HEK293 (cell line): ENCODE results near the gene DEDD2.

Experiments
- CTCF ChIA-PET: fragments of 350-600 bp; formaldehyde crosslinking; extraction: SDS; loops from one replicate; lab custom pipeline; 2021; ENCODE audit warnings: antibody characterized with exemption; lab: Yijun Ruan, JAX
- POLR2A ChIA-PET: fragments of 300-600 bp; formaldehyde crosslinking; extraction: SDS; loops from one replicate; lab custom pipeline; 2020; ENCODE audit warnings: antibody characterized with exemption, inconsistent platforms; lab: Yijun Ruan, JAX
- H3K27ac ChIP-seq: fragments of 200-500 bp; sonication (Bioruptor generic); 2 replicates; pipeline ENCODE4 v1.5.1; 2014; ENCODE audit warnings: low read depth, low read length, control low read depth, inconsistent platforms; ENCODE audit errors: extremely low read depth
- H3K36me3 ChIP-seq, 2 experiments: fragments of 200-500 bp in 1 of 2; sonication (Bioruptor generic) in 1 of 2; 1 replicate in 1 of 2; 2 replicates in 1 of 2; pipeline ENCODE4 v1.5.1; 2014 to 2017; ENCODE audit warnings: inconsistent platforms in 2 of 2, low read length in 2 of 2; ENCODE audit not compliant: control insufficient read depth in 2 of 2, insufficient read depth in 1 of 2
- H3K4me1 ChIP-seq: fragments of 200-500 bp; sonication (Bioruptor generic); 2 replicates; pipeline ENCODE4 v1.5.1; 2014; ENCODE audit warnings: mild to moderate bottlenecking, low read length, inconsistent platforms; ENCODE audit not compliant: control insufficient read depth, insufficient read depth
- H3K4me3 ChIP-seq: 2 replicates; pipeline ENCODE4 v1.5.1; 2011; ENCODE audit warnings: low read depth, mild to moderate bottlenecking, control low read depth, low read length, moderate library complexity
- H3K9me3 ChIP-seq: fragments of 200-500 bp; sonication (Bioruptor generic); 2 replicates; pipeline ENCODE4 v1.5.1; 2014; ENCODE audit warnings: low read depth, low read length, inconsistent platforms; ENCODE audit not compliant: control insufficient read depth, insufficient read depth
- GLIS2 ChIP-seq: fragments of 450-650 bp; formaldehyde crosslinking; IDR thresholded peaks from 2 replicates; pipeline ENCODE4 v1.5.1; 2016; ENCODE audit warnings: missing biosample characterization, missing genetic modification characterization
- KLF1 ChIP-seq: fragments of 450-650 bp; formaldehyde crosslinking; IDR thresholded peaks from 2 replicates; pipeline ENCODE4 v1.5.1; 2016; ENCODE audit warnings: missing biosample characterization, missing genetic modification characterization
- KLF10 ChIP-seq: fragments of 450-650 bp; IDR thresholded peaks from 2 replicates; pipeline ENCODE4 v1.5.1; 2018; ENCODE audit warnings: missing biosample characterization, mild to moderate bottlenecking, missing genetic modification characterization
- KLF16 ChIP-seq: fragments of 450-650 bp; formaldehyde crosslinking; IDR thresholded peaks from 2 replicates; pipeline ENCODE4 v1.5.1; 2017; ENCODE audit warnings: missing biosample characterization, missing genetic modification characterization
- KLF7 ChIP-seq: fragments of 450-650 bp; formaldehyde crosslinking; IDR thresholded peaks from 2 replicates; pipeline ENCODE4 v1.5.1; 2016; ENCODE audit warnings: missing biosample characterization, missing genetic modification characterization, borderline replicate concordance
- PRDM1 ChIP-seq: fragments of 450-650 bp; formaldehyde crosslinking; IDR thresholded peaks from 2 replicates; pipeline ENCODE4; 2016; ENCODE audit warnings: missing biosample characterization, missing genetic modification characterization
- ZBTB20 ChIP-seq: fragments of 450-650 bp; formaldehyde crosslinking; IDR thresholded peaks from 2 replicates; pipeline ENCODE4 v1.5.1; 2016; ENCODE audit warnings: missing biosample characterization, missing genetic modification characterization
- ZBTB7A ChIP-seq: fragments of 450-650 bp; formaldehyde crosslinking; IDR thresholded peaks from 2 replicates; pipeline ENCODE4 v1.5.1; 2016; ENCODE audit warnings: low read depth, missing biosample characterization, missing genetic modification characterization
- ZBTB8A ChIP-seq: fragments of 450-650 bp; formaldehyde crosslinking; IDR thresholded peaks from 2 replicates; pipeline ENCODE4 v1.5.1; 2016; ENCODE audit warnings: missing biosample characterization, missing genetic modification characterization
- ZNF140 ChIP-seq: fragments of 450-650 bp; formaldehyde crosslinking; IDR thresholded peaks from 2 replicates; pipeline ENCODE4 v1.5.1; 2016; ENCODE audit warnings: missing biosample characterization, missing genetic modification characterization
- ZNF16 ChIP-seq: fragments of 450-650 bp; formaldehyde crosslinking; IDR thresholded peaks from 2 replicates; pipeline ENCODE4 v1.5.1; 2016; ENCODE audit warnings: low read depth, missing biosample characterization, missing genetic modification characterization
- ZNF239 ChIP-seq: fragments of 450-650 bp; formaldehyde crosslinking; IDR thresholded peaks from 2 replicates; pipeline ENCODE4 v1.5.1; 2016; ENCODE audit warnings: missing biosample characterization, missing genetic modification characterization
- ZNF391 ChIP-seq: fragments of 450-650 bp; formaldehyde crosslinking; IDR thresholded peaks from 2 replicates; pipeline ENCODE4 v1.5.1; 2016; ENCODE audit warnings: low read depth, missing biosample characterization, missing genetic modification characterization, borderline replicate concordance
- ZNF426 ChIP-seq: fragments of 450-650 bp; formaldehyde crosslinking; IDR thresholded peaks from 2 replicates; pipeline ENCODE4 v1.5.1; 2017; ENCODE audit warnings: missing biosample characterization, missing genetic modification characterization, mild to moderate bottlenecking, inconsistent platforms, moderate library complexity
- ZNF501 ChIP-seq: fragments of 450-650 bp; formaldehyde crosslinking; IDR thresholded peaks from 2 replicates; pipeline ENCODE4 v1.5.1; 2016; ENCODE audit warnings: missing biosample characterization, missing genetic modification characterization
- ZNF514 ChIP-seq: fragments of 450-650 bp; formaldehyde crosslinking; IDR thresholded peaks from 2 replicates; pipeline ENCODE4 v1.5.1; 2016; ENCODE audit warnings: missing biosample characterization, missing genetic modification characterization
- ZNF561 ChIP-seq: fragments of 450-650 bp; IDR thresholded peaks from 2 replicates; pipeline ENCODE4 v1.5.1; 2018; ENCODE audit warnings: missing biosample characterization, missing genetic modification characterization, borderline replicate concordance
- ZNF629 ChIP-seq: fragments of 450-650 bp; formaldehyde crosslinking; IDR thresholded peaks from 2 replicates; pipeline ENCODE4 v1.5.1; 2017; ENCODE audit warnings: missing biosample characterization, missing genetic modification characterization
- ZNF843 ChIP-seq: fragments of 450-650 bp; formaldehyde crosslinking; IDR thresholded peaks from 2 replicates; pipeline ENCODE4 v1.5.1; 2016; ENCODE audit warnings: missing biosample characterization, missing genetic modification characterization
- TF ChIP-seq, protein P1 (sequence below): fragments of 450-650 bp; formaldehyde crosslinking; IDR thresholded peaks from 2 replicates; pipeline ENCODE4 v1.5.1; 2017; ENCODE audit warnings: missing biosample characterization, missing genetic modification characterization
- TF ChIP-seq, protein P2 (sequence below): fragments of 450-650 bp; IDR thresholded peaks from 2 replicates; pipeline ENCODE4 v1.5.1; 2018; ENCODE audit warnings: missing biosample characterization, missing genetic modification characterization
- TF ChIP-seq, protein P3 (sequence below): fragments of 450-650 bp; formaldehyde crosslinking; IDR thresholded peaks from 2 replicates; pipeline ENCODE4 v1.5.1; 2016; ENCODE audit warnings: missing biosample characterization, missing genetic modification characterization
- TF ChIP-seq, protein P4 (sequence below): fragments of 450-650 bp; formaldehyde crosslinking; IDR thresholded peaks from 2 replicates; pipeline ENCODE4 v1.5.1; 2016; ENCODE audit warnings: missing biosample characterization, missing genetic modification characterization, borderline replicate concordance

The DEDD2 gene

DNA sequence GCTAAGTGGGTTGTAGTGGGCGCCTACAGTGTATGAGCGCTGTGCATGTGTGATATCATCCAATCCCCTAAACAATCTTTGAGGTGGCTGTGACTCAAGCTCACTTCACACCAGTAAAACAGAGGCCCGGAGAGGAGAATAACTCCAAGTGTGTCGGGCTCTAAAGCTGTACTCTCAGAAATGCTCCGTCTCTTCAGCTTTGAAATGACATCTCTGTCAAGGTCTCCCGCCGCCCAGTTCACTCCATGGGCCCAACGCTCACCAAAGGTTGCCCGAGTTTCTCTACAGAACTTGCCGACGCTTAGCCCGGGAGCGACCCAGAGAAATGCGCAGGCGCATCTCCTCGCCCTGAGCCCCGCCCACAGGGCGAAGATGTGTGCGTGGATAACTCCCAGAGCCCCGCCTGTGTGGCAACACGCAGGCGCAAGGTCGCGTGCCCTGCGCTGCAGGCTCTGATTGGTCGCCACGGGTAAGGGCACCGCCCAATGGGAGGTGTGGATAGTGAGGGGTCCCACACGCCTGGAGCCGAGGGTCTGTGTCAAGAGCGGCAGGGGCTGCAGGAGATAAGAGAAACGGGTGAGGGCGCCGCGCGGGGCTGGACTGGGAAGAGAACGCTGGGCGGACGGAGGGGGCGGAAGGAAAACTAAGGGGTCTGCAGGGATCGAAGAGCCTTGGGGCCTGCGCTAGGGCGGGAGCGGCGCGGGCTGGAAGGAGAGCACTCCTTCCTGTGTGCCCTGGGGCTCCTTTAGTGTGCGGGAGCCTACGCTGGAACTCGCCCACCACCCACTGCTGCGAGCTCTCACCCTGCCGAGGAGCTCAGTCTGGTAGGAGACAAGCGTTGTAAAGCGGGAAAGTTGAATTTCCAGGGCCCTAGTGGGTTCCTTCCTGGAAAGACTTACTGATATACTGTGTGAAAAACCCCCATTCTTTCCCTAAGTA is 2.6 kb upstream of the DEDD2 start, which contains the start of gene ZNF526 (continued):
- TF ChIP-seq, protein P1, sequence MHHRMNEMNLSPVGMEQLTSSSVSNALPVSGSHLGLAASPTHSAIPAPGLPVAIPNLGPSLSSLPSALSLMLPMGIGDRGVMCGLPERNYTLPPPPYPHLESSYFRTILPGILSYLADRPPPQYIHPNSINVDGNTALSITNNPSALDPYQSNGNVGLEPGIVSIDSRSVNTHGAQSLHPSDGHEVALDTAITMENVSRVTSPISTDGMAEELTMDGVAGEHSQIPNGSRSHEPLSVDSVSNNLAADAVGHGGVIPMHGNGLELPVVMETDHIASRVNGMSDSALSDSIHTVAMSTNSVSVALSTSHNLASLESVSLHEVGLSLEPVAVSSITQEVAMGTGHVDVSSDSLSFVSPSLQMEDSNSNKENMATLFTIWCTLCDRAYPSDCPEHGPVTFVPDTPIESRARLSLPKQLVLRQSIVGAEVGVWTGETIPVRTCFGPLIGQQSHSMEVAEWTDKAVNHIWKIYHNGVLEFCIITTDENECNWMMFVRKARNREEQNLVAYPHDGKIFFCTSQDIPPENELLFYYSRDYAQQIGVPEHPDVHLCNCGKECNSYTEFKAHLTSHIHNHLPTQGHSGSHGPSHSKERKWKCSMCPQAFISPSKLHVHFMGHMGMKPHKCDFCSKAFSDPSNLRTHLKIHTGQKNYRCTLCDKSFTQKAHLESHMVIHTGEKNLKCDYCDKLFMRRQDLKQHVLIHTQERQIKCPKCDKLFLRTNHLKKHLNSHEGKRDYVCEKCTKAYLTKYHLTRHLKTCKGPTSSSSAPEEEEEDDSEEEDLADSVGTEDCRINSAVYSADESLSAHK (tag by site-specific recombination): peak; percentile 70
- no peak for TF ChIP-seq ZNF16
- TF ChIP-seq KLF7 (tag by site-specific recombination): peak; percentile 83; the same call in 1 of the 2 replicates
- TF ChIP-seq, protein P2, sequence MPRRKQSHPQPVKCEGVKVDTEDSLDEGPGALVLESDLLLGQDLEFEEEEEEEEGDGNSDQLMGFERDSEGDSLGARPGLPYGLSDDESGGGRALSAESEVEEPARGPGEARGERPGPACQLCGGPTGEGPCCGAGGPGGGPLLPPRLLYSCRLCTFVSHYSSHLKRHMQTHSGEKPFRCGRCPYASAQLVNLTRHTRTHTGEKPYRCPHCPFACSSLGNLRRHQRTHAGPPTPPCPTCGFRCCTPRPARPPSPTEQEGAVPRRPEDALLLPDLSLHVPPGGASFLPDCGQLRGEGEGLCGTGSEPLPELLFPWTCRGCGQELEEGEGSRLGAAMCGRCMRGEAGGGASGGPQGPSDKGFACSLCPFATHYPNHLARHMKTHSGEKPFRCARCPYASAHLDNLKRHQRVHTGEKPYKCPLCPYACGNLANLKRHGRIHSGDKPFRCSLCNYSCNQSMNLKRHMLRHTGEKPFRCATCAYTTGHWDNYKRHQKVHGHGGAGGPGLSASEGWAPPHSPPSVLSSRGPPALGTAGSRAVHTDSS (tag by site-specific recombination): no peak
- TF ChIP-seq KLF1 (tag by site-specific recombination): peak; percentile 80
- TF ChIP-seq ZBTB8A (tag by site-specific recombination): peak; percentile 83
- no peak for TF ChIP-seq ZNF514
- peak; percentile 56; the same call in 1 of the 2 replicates for TF ChIP-seq ZNF843 (tag by site-specific recombination)
- TF ChIP-seq ZNF561: peak; percentile 67; the same call in 1 of the 2 replicates
- TF ChIP-seq GLIS2: peak; percentile 93
- TF ChIP-seq ZNF239 (tag by site-specific recombination): no peak
- TF ChIP-seq ZNF501: peak; percentile 75
- TF ChIP-seq ZNF629 (tag by site-specific recombination): peak; percentile 76
- TF ChIP-seq, all 188 proteins: peak for 52

DNA sequence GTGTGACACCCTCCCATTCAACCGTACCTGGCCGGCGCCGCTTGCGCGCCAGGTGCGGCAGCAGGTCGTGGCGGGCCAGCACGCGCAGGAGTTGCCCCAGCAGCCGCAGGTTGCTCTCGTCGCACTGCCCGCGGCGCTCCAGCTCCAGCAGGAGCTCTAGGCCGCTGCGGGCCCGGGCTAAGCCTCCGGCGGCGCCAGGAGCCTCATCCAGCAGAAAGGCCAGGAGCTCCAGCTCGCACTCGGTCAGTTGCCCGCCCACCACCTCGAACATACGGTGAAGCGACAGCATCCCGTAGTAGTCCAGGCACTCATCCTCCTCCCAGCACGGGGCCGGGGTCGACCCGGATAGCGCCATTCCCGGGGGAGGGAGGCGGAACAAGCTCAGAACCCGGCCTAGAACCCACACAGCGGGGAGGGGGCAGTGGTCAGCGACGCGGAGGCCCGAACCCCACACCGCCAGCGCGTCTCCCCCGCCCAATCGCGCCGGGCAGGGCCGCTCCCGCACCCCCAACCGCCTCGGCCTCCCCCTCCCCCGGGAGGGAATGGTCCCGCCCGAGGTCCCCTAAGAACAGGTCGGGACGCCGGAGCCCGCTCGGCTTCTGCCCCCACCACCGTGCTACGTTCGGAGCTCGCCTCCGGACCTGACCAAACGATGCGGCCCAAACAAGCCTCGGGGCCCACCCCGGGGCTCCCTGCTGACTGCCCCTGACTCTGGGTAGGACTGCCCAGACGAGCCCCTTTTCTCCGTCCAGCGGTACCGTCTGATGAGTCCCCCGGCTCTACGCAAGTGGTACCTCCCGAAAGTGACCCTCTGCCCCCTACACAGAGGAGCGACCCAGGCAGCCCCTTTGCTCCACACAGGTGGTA is 591 bp downstream of the DEDD2 start:
- ChIA-PET POLR2A (interaction anchor here (0.6 to 6.0 kb wide), 12 partner anchors 10 to 358 kb away, joined by 3 to 67 read pairs (median 4); partner anchors contain the start of gene GSK3A), CTCF (interaction anchor here (0.6 to 2.4 kb wide), 16 partner anchors 9 to 195 kb away, joined by 3 to 17 read pairs (median 4); partner anchors contain the start of gene PAFAH1B3)
- Histone ChIP-seq H3K4me1 (peaks cover 23% of the 10 kb centered on the region), H3K36me3 (peaks cover 39 to 42% of the 10 kb centered on the region in 2 experiments), H3K4me3 (peak overlapping the region; percentile 75), H3K27ac (peak overlapping the region; percentile 92), H3K9me3 (no peaks in the 10 kb centered on the region)
- TF ChIP-seq GLIS2 (peak; percentile 86), ZNF426 (no peak), PRDM1 (tag by site-specific recombination) (no peak), ZBTB7A (no peak; the same call in 1 of the 2 replicates), KLF16 (tag by site-specific recombination) (peak; percentile 63; the same call in 1 of the 2 replicates), ZNF391 (peak; percentile 81), ZNF140 (no peak), ZBTB20 (tag by site-specific recombination) (peak; percentile 45; the same call in 1 of the 2 replicates), KLF10 (tag by site-specific recombination) (peak; percentile 54), KLF1 (tag by site-specific recombination) (peak; percentile 19; the same call in 1 of the 2 replicates)
- TF ChIP-seq, protein P3, sequence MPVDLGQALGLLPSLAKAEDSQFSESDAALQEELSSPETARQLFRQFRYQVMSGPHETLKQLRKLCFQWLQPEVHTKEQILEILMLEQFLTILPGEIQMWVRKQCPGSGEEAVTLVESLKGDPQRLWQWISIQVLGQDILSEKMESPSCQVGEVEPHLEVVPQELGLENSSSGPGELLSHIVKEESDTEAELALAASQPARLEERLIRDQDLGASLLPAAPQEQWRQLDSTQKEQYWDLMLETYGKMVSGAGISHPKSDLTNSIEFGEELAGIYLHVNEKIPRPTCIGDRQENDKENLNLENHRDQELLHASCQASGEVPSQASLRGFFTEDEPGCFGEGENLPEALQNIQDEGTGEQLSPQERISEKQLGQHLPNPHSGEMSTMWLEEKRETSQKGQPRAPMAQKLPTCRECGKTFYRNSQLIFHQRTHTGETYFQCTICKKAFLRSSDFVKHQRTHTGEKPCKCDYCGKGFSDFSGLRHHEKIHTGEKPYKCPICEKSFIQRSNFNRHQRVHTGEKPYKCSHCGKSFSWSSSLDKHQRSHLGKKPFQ (tag by site-specific recombination): no peak
- TF ChIP-seq, protein P4, sequence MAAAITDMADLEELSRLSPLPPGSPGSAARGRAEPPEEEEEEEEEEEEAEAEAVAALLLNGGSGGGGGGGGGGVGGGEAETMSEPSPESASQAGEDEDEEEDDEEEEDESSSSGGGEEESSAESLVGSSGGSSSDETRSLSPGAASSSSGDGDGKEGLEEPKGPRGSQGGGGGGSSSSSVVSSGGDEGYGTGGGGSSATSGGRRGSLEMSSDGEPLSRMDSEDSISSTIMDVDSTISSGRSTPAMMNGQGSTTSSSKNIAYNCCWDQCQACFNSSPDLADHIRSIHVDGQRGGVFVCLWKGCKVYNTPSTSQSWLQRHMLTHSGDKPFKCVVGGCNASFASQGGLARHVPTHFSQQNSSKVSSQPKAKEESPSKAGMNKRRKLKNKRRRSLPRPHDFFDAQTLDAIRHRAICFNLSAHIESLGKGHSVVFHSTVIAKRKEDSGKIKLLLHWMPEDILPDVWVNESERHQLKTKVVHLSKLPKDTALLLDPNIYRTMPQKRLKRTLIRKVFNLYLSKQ (tag by site-specific recombination): no peak
- TF ChIP-seq, protein P1 (tag by site-specific recombination): 0 out of 2 replicates have a peak, but pooled peaks have one; percentile 23
